ENCODE measurements around the gene ACAP3.
"Not testable (repeated sequence)": the region's sequence is repeated elsewhere in the genome, so short reads cannot be mapped to it uniquely, and the experiment has no call there.

The ACAP3 gene

GRCh38 chr1:1262071-1262470, 45.7 kb downstream of the ACAP3 start:
- no peak for DNase-seq

DNA sequence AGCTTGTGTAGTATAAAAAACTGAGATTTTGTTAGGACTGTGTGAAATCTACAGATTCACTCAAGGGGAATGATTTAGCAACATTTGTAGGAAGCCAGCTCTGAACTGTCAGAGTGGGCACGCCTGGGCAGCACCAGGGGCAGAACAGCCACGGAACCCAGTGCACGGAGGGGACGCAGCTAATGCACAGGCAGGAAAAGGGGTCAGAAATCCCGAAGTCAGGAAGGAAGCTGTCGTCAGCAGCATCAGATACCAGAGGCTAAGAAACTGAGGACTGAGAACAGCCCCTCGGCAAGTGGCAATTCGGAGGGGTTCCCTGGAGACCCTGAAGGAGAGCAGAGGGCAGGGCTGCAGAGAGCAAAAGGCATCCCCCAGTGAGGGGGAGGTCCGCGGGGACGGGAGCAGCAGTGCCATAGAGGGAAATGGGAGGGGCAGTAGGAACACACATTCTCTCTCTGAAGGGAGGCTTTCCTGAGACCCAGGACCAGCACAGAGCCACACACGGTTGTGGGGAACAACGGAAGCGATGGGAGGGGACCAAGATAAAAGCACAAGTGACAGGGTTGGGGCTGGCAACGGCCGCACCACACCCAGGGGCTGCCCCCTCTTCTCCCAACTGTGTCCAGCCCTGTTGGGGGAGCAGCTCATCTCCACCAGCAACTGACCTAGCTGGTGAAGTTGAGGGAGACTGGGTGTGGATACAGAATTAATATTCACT, 46.7 kb downstream of the ACAP3 start:
- no peak for DNase-seq

DNA sequence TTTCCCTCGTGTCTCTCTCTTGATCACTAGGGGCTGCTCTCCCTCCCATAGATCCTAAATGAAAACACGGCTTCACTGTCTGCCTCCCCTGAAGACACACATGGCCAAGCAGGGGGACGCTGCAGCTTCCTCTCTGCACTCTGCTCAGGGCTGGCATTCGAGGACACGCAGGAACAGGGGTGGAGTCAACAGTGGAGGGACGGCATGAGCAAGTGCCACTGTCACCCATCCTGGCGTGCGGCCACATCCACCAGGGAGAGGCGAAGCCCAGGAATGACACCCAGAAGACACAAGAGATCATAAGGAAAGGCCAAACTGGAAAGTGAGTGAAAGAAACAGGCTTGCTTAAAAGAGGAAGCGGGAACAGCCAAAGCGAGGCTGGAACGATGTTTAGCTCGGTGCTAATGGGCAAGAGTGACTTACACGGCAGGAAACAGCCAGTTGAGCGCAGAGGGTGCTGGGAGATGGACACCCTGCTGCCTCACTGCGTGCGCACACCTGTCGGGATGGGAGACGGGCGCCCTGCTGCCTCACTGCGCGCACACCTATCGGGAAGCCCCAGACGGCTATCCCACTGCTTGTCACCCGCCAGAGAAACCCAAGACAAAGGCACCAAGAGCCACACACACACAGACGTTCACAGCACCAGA, 47.7 kb downstream of the ACAP3 start:
- DNase-seq, result peak; percentile 55

DNA sequence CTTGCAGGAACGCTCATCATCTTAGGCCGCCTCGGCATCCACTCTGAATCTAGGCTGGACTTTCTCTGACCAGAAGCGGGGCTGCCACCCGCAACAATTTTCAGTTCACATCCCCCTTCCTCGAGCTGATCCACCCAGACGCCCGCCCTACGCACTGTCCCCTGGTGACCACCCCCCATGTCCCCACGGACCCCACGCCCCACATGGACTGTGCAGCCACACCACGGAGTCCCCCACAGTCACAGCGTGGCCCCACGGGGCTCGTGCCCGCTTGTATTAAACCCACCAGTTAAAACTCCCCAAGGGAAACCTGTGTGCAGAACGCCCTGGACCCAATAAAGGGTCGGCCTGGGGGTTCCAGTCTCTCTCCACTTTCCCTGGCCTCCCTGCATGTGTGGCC, 48.2 kb downstream of the ACAP3 start:
- DNase-seq, result no peak

DNA sequence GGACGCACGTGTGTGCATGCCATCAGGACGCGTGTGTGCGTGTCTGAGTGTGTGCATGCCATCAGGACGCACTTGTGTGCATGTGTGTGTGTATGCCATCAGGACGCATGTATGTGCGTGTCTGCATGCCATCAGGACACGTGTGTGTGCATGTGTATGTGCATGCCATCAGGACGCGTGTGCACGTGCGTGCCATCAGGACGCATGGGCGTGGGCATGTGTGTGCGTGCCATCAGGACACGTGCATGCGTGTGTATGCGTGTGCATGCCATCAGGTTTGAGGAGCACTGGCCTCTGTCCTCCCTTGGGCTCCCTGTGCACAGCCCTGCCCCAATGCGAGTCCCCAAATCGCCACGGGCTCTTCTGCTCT, 48.6 kb downstream of the ACAP3 start:
- no peak for DNase-seq

DNA sequence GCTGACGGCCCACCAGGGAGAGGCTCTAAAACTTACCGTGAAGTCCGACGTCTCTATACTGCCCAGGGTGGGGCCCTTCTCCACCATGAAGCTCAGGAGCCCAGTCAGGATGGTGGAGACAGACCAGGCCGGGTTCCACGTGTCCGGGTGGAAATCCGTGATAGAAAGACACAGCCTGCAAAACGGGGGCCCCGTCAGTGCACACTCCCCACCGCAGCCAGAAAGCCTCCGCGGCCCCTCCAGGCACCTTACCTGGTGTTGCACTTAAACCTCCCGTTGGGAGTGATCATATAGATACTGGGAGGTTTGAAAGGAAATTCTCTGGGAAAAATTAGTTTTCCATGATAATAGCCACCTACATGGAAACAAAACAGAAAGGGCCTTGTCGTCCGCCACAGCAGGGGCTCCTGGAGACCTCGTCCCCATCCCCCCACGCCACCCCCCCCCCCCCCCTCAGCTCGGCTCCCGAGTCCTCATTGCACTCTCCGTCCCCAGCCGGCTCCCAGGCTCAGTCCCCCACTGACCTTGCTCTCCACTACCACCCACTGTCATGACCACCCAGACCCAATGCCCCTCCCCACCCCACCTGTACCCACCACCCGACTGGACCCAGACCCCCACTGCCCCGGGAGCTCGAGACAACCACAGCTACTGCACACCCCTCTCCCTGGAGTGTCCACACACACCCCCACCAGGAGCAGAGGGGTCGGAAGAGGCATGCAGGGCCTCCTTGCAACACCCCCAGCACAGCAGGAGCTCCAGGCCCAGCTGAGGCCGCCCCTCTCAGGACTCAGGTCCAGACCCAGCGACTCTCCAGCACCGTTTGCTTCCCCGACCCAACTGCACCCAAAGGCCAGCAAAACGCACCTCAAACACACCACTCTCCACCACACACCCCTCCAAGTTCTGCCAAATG, 50.5 kb downstream of the ACAP3 start:
- DNase-seq, result no peak

GRCh38 chr1:1255611-1256010, 52.1 kb downstream of the ACAP3 start:
- no peak for DNase-seq

DNA sequence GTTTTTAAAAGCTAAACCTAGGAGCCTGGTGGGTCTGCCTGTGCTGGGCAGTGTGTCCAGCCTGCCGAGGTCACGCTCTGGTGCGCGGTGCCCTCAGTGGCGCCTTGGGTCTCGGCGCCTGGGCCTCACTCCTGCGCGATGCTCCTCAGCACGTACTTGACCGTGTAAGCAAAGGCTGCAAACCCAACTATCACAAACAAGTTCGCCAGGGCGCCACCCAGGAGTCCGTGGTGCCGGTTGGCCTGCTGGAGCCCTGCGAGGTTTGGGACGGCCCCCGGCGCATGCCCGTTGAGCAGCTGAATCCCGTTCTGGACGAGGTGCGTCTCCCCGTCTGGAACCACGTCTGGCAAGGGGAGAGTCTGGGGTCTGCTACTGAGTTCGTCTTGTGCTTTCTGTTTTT, 52.7 kb downstream of the ACAP3 start:
- DNase-seq, result no peak

GRCh38 chr1:1254667-1254998, 53.1 kb downstream of the ACAP3 start:
- DNase-seq, result no peak

GRCh38 chr1:1253972-1254666, 53.6 kb downstream of the ACAP3 start:
- no peak for DNase-seq

- DNase-seq, result no peak
These were observed 54.4 kb downstream of the ACAP3 start for GRCh38 chr1:1253314-1253713.

GRCh38 chr1:1250786-1251284, 56.9 kb downstream of the ACAP3 start:
- DNase-seq, result no peak

GRCh38 chr1:1248009-1248913, 59.5 kb downstream of the ACAP3 start:
- DNase-seq, result not testable (repeated sequence)

GRCh38 chr1:1247341-1247913, 60.3 kb downstream of the ACAP3 start:
- DNase-seq, result no peak

- DNase-seq, result no peak
These were observed 61.0 kb downstream of the ACAP3 start, which contains the start of gene C1QTNF12 for GRCh38 chr1:1246577-1247340. TSS of gene C1QTNF12 (minus strand) at chr1:1246722. CDS start at chr1:1246690, 32 bp downstream.

DNA sequence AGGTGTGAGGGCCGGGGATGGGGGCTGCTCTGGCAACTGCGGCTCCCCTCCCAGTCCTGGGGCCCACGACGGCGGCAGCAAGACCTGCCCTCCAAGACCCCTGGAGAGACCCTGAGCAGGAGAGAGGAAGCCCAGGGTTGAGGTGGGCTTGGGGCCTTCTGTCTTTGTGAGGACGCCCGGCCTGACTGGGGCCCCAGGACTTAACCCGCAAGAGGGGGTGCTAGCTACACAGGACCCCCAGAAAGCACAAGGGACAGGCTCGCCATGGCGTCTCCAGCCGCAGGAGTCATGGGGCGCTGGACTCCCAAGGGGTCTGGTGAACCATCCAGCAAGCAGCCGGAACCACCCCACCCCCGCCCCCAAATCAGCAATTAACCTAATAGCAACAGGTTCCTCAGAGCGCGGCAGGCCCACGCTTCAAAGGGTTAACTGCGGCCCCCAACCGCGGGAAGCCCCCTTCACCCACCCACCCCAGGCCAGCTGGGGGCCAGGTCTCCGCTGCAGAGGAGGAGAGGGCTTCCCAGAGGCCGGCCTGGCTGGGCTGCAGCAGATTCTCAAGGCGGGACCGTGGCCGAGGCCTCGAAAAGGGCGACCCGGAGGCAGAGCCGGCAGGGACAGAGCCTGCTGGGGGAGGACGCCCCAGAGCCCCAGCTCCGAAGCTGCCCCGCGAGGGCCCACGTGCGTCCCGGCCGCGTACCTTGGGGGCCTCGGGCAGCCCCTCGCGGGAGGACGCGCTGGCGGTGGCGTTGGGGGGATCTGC, 61.7 kb downstream of the ACAP3 start:
- DNase-seq, result no peak

- DNase-seq, result no peak
These were observed 62.4 kb downstream of the ACAP3 start for GRCh38 chr1:1245178-1245816.

GRCh38 chr1:1244192-1244811, 63.4 kb downstream of the ACAP3 start:
- no peak for DNase-seq

- no peak for DNase-seq
These were observed 63.9 kb downstream of the ACAP3 start for GRCh38 chr1:1243807-1244191.
